Glutamatergic neuron (in vitro differentiated cells): ENCODE measurements around the gene STARD8. TPM values are rescaled to one million over a fixed set of nuclear protein-coding genes. Genes with fewer than 3 reads are reported as not detected.

Experiments
- DNase-seq: peaks from one replicate; pipeline ENCODE4 v3.0.0; 2022
- H3K27ac Mint-ChIP-seq: one replicate; pipeline ENCODE4 v1.8.0; 2020; ENCODE audit warnings: mild to moderate bottlenecking, mixed read lengths, inconsistent platforms; ENCODE audit not compliant: unreplicated experiment
- H3K27me3 Mint-ChIP-seq: one replicate; pipeline ENCODE4 v1.8.0; 2020; ENCODE audit warnings: mild to moderate bottlenecking, moderate library complexity, mixed read lengths, inconsistent platforms; ENCODE audit not compliant: unreplicated experiment
- H3K36me3 Mint-ChIP-seq: one replicate; pipeline ENCODE4 v1.8.0; 2020; ENCODE audit warnings: mild to moderate bottlenecking, mixed read lengths, inconsistent platforms; ENCODE audit not compliant: unreplicated experiment
- H3K4me1 Mint-ChIP-seq: one replicate; pipeline ENCODE4 v1.8.0; 2020; ENCODE audit warnings: mild to moderate bottlenecking, low read depth, mixed read lengths, inconsistent platforms; ENCODE audit not compliant: unreplicated experiment
- H3K4me3 Mint-ChIP-seq: one replicate; pipeline ENCODE4 v1.8.0; 2020; ENCODE audit warnings: mild to moderate bottlenecking, mixed read lengths, inconsistent platforms; ENCODE audit not compliant: unreplicated experiment
- H3K9me3 Mint-ChIP-seq: one replicate; pipeline ENCODE4 v1.8.0; 2020; ENCODE audit warnings: mild to moderate bottlenecking, moderate library complexity, mixed read lengths, inconsistent platforms; ENCODE audit not compliant: unreplicated experiment
- total RNA-seq: library from RNA; stranded (reverse); fragmentation: NEBNext Ultra II Directional; extraction: Animal tissue kit (Norgen Biotek cat#: 25700); gene quantifications from one replicate; pipeline ENCODE4 v1.2.1, GENCODE V29; 2021; ENCODE audit not compliant: unreplicated experiment
- TF ChIP-seq, protein P1 (sequence below): fragments of 200-600 bp; sonication (generic); IDR thresholded peaks from one replicate; pipeline ENCODE4 v1.5.0; 2021; ENCODE audit not compliant: partially characterized antibody, unreplicated experiment

The STARD8 gene
- total RNA-seq, 1 donor from 2014 or later = 1.1 TPM

- Mint-ChIP-seq H3K27me3 (peaks cover 2% of the 10 kb centered on the region), H3K27ac (no peak overlapping the region), H3K9me3 (no peaks in the 10 kb centered on the region), H3K4me1 (peaks cover 2% of the 10 kb centered on the region), H3K4me3 (no peak overlapping the region), H3K36me3 (no peaks in the 10 kb centered on the region)
- TF ChIP-seq, protein P1, sequence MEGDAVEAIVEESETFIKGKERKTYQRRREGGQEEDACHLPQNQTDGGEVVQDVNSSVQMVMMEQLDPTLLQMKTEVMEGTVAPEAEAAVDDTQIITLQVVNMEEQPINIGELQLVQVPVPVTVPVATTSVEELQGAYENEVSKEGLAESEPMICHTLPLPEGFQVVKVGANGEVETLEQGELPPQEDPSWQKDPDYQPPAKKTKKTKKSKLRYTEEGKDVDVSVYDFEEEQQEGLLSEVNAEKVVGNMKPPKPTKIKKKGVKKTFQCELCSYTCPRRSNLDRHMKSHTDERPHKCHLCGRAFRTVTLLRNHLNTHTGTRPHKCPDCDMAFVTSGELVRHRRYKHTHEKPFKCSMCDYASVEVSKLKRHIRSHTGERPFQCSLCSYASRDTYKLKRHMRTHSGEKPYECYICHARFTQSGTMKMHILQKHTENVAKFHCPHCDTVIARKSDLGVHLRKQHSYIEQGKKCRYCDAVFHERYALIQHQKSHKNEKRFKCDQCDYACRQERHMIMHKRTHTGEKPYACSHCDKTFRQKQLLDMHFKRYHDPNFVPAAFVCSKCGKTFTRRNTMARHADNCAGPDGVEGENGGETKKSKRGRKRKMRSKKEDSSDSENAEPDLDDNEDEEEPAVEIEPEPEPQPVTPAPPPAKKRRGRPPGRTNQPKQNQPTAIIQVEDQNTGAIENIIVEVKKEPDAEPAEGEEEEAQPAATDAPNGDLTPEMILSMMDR = no peak
- no peak for DNase-seq
Measured at GRCh38 chrX:68675571-68675970, 28.1 kb downstream of the STARD8 start.

- peaks cover 2% of the 10 kb centered on the region for H3K4me1 Mint-ChIP-seq
- no peak for DNase-seq
- TF ChIP-seq, protein P1 = no peak
- H3K4me3 Mint-ChIP-seq = no peak overlapping the region
- peaks cover 2% of the 10 kb centered on the region for H3K27me3 Mint-ChIP-seq
- no peaks in the 10 kb centered on the region for H3K9me3 Mint-ChIP-seq
- no peaks in the 10 kb centered on the region for H3K36me3 Mint-ChIP-seq
- H3K27ac Mint-ChIP-seq = no peak overlapping the region
Measured at GRCh38 chrX:68676335-68676734, 28.9 kb downstream of the STARD8 start.

GRCh38 chrX:68677998-68678397, 30.5 kb downstream of the STARD8 start:
- TF ChIP-seq, protein P1 = no peak
- H3K36me3 Mint-ChIP-seq = no peaks in the 10 kb centered on the region
- H3K9me3 Mint-ChIP-seq = no peaks in the 10 kb centered on the region
- H3K27me3 Mint-ChIP-seq = peaks cover 1% of the 10 kb centered on the region
- H3K4me1 Mint-ChIP-seq = peaks cover 2% of the 10 kb centered on the region
- H3K4me3 Mint-ChIP-seq = no peak overlapping the region
- no peak for DNase-seq
- no peak overlapping the region for H3K27ac Mint-ChIP-seq

GRCh38 chrX:68681443-68681941, 34.0 kb downstream of the STARD8 start:
- Mint-ChIP-seq H3K27ac (no peak overlapping the region), H3K9me3 (no peaks in the 10 kb centered on the region), H3K4me3 (no peak overlapping the region), H3K36me3 (no peaks in the 10 kb centered on the region), H3K27me3 (no peaks in the 10 kb centered on the region), H3K4me1 (peaks cover 2% of the 10 kb centered on the region)
- TF ChIP-seq, protein P1 = no peak
- no peak for DNase-seq

- Mint-ChIP-seq H3K27me3 (no peaks in the 10 kb centered on the region), H3K4me3 (no peak overlapping the region), H3K9me3 (no peaks in the 10 kb centered on the region), H3K4me1 (peaks cover 2% of the 10 kb centered on the region), H3K36me3 (no peaks in the 10 kb centered on the region), H3K27ac (no peak overlapping the region)
- DNase-seq = no peak
- TF ChIP-seq, protein P1 = no peak
Measured at GRCh38 chrX:68682790-68683189, 35.3 kb downstream of the STARD8 start.
